ENCODE data around the gene CAMK2G. TPM values are rescaled to one million over a fixed set of nuclear protein-coding genes. Genes with fewer than 3 reads are reported as not detected.
"Not testable (repeated sequence)": the region's sequence is repeated elsewhere in the genome, so short reads cannot be mapped to it uniquely, and the experiment has no call there.

CAMK2G gene
- total RNA-seq, 2 experiments from 2014 or later = 22.9 to 26.3 TPM

DNA sequence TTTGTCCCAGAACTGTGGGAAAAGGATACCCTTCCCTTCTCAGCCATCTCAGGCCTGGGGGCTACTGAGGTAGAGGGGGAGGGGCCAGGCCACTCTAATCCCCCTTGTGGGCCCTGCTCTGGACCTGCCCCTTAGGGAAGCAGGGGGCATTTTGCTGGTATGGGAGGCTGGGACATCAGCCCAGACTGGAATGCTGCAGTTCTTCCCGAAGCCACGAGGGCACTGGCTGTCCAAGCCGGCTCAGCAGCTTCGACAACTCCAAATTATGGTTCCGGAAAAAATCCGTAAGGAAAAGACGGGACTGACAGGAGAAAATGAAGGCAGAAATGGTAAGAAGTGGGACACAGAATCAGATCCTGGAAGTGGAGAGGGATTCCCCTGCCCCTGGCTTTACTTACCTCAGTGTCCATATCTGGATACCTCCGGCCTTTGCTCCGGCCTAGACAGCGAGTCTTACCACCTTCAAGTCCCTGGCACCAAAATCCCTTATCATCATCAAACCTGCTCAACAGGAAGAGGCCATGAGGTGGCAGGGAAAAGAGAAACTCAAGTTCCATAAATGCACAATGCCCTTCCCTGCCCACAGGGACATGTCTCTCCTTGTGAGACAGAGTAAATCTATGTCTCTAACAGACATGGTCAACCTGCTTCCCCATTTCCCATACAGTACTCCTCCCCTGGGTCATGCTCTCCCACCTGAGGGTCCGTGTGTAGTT lies 71.9 kb downstream of the CAMK2G start:
- Mint-ChIP-seq H3K4me3 (no peak overlapping the region), H3K27me3 (ENCODE audit: low read depth) (no peaks in the 10 kb centered on the region), H3K27ac (peak overlapping the region; percentile 22), H3K36me3 (ENCODE audit: low read depth) (peaks cover 52% of the 10 kb centered on the region), H3K4me1 (ENCODE audit: low read depth) (peaks cover 35% of the 10 kb centered on the region), H3K9me3 (no peaks in the 10 kb centered on the region)
- CTCF ChIA-PET = no interaction called here
- intact Hi-C loops (cut with micrococcal nuclease) = no loop called here
- DNase-seq = no peak

DNA sequence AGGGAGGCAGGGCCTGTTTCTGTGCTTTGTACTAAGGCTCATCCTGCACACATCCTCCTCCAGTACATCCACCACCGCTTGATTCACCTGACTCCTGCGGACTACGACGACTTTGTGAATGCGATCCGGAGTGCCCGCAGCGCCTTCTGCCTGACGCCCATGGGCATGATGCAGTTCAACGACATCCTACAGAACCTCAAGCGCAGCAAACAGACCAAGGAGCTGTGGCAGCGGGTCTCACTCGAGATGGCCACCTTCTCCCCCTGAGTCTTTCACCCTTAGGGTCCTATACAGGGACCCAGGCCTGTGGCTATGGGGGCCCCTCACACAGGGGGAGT lies 73.1 kb downstream of the CAMK2G start:
- H3K4me1 Mint-ChIP-seq (ENCODE audit: low read depth) = peaks cover 23% of the 10 kb centered on the region
- CTCF ChIA-PET = interaction anchor here (0.5 kb wide), 1 partner anchor 79 kb away, joined by 4 read pairs; no protein-coding TSS in a partner anchor

DNA sequence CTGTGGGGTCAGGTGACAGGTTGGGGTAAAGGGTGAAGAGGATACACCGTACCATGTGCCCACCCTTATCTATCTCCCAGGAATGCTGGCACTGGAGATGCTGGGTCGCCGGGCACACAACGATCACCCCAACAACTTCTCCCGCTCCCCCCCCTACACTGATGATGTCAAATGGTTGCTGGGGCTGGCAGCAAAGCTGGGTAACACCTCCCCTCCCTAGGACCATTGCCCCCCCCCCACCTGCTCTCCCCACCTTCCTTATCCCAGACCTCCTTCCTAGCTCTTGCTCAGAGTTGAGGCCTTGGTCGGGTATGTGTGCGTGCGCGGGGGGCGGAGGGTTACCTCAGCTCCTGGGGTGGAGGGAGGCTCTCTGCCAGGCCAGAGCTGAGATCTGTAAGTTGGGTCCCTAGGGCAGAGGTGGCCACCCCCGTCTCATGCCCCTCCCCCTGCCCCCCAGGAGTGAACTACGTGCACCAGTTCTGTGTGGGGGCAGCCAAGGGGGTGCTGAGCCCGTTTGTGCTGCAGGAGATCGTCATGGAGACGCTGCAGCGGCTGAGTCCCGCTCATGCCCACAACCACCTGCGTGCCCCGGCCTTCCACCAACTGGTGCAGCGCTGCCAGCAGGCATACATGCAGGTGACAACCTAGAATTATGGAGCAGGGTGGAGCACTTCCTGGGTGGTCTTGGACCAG lies 73.6 kb downstream of the CAMK2G start:
- Mint-ChIP-seq H3K27me3 (ENCODE audit: low read depth) (no peaks in the 10 kb centered on the region), H3K9me3 (no peaks in the 10 kb centered on the region), H3K36me3 (ENCODE audit: low read depth) (peaks cover 38% of the 10 kb centered on the region), H3K4me1 (ENCODE audit: low read depth) (peaks cover 17% of the 10 kb centered on the region), H3K27ac (no peak overlapping the region), H3K4me3 (no peak overlapping the region)
- intact Hi-C loops (cut with micrococcal nuclease) = no loop called here
- DNase-seq = no peak
- CTCF ChIA-PET = interaction anchor here (0.5 kb wide), 1 partner anchor 79 kb away, joined by 4 read pairs; no protein-coding TSS in a partner anchor

More for the DNA sequence above, 73.1 kb downstream of the CAMK2G start:
- Mint-ChIP-seq H3K9me3 (no peaks in the 10 kb centered on the region), H3K27ac (no peak overlapping the region), H3K36me3 (ENCODE audit: low read depth) (peaks cover 42% of the 10 kb centered on the region), H3K27me3 (ENCODE audit: low read depth) (no peaks in the 10 kb centered on the region), H3K4me3 (no peak overlapping the region)
- intact Hi-C loops (cut with micrococcal nuclease) = no loop called here
- no peak for DNase-seq

DNA sequence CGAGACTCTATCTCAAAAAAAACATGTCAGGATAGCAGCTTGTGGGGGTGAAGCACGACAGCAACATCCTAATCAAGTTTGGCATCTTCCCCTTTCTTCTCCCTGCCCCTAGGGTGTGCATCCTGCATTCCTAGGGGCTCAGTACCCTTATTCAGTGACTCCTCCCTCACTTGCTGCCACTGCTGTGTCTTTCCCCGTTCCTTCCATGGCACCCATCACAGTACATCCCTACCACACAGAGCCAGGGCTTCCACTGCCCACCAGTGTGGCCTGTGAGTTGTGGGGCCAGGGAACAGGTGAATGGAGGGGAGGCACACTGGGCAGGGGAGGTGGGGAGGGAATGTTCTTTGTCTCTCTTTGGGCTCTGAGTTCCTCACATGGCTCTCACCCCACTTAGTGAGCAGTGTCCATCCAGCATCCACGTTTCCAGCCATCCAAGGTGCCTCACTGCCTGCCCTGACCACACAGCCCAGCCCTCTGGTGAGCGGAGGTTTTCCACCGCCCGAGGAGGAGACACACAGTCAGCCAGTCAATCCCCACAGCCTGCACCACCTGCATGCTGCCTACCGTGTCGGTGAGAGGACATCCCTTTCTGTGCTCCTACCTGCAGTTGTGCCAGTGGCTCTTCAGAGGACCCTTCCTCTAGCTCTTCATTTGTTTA lies 74.3 kb downstream of the CAMK2G start:
- CTCF ChIA-PET = interaction anchor here (0.5 to 0.6 kb wide), 2 partner anchors 9 to 331 kb away, joined by 3 read pairs; no protein-coding TSS in a partner anchor
- Mint-ChIP-seq H3K27me3 (ENCODE audit: low read depth) (no peaks in the 10 kb centered on the region), H3K27ac (peak overlapping the region; percentile 17), H3K9me3 (no peaks in the 10 kb centered on the region), H3K4me1 (ENCODE audit: low read depth) (peaks cover 13% of the 10 kb centered on the region), H3K4me3 (no peak overlapping the region), H3K36me3 (ENCODE audit: low read depth) (peaks cover 34% of the 10 kb centered on the region)
- no peak for DNase-seq
- intact Hi-C loops (cut with micrococcal nuclease) = no loop called here

DNA sequence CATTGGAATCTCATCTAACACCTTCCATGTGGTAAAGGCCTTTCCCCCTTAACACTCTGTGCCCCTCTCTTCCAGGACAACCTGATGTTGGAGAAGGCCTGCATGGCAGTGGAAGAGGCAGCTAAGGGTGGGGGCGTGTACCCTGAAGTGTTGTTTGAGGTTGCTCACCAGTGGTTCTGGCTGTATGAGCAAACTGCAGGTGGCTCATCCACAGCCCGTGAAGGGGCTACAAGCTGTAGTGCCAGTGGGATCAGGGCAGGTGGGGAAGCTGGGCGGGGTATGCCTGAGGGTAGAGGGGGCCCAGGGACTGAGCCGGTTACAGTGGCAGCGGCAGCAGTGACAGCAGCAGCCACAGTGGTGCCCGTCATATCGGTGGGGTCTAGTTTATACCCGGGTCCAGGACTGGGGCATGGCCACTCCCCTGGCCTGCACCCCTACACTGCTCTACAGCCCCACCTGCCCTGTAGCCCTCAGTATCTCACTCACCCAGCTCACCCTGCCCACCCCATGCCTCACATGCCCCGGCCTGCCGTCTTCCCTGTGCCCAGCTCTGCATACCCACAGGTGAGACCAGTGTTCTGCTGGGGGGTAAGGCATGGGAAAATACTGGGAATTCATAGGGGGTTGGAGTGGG lies 75.3 kb downstream of the CAMK2G start:
- H3K4me1 Mint-ChIP-seq (ENCODE audit: low read depth) = peaks cover 9% of the 10 kb centered on the region
- H3K36me3 Mint-ChIP-seq (ENCODE audit: low read depth) = peaks cover 32% of the 10 kb centered on the region
- intact Hi-C loops (cut with micrococcal nuclease) = no loop called here
- CTCF ChIA-PET = interaction anchor here (0.5 kb wide), 1 partner anchor 10 kb away, joined by 3 read pairs; no protein-coding TSS in a partner anchor
- no peaks in the 10 kb centered on the region for H3K27me3 Mint-ChIP-seq (ENCODE audit: low read depth)
- no peak overlapping the region for H3K4me3 Mint-ChIP-seq
- no peak overlapping the region for H3K27ac Mint-ChIP-seq
- DNase-seq = no peak
- no peaks in the 10 kb centered on the region for H3K9me3 Mint-ChIP-seq

DNA sequence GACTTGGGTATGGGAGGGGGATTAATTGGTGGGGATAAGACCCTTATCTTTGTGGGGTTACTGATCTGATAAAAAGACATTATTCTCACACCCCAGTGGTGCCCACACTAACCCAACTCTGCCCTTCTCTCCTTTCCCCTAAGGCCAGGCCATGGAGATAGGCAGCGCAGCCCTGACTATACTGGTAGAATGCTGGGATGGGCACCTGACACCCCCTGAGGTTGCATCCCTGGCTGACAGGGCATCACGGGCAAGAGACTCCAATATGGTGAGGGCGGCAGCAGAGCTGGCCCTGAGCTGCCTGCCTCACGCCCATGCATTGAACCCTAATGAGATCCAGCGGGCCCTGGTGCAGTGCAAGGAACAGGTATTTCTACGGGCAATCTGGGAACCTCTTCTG lies 76.3 kb downstream of the CAMK2G start:
- Mint-ChIP-seq H3K4me1 (ENCODE audit: low read depth) (peaks cover 2% of the 10 kb centered on the region), H3K36me3 (ENCODE audit: low read depth) (peaks cover 24% of the 10 kb centered on the region), H3K4me3 (no peak overlapping the region), H3K9me3 (no peaks in the 10 kb centered on the region), H3K27ac (no peak overlapping the region), H3K27me3 (ENCODE audit: low read depth) (no peaks in the 10 kb centered on the region)
- DNase-seq = no peak
- intact Hi-C loops (cut with micrococcal nuclease) = no loop called here
- CTCF ChIA-PET = no interaction called here

DNA sequence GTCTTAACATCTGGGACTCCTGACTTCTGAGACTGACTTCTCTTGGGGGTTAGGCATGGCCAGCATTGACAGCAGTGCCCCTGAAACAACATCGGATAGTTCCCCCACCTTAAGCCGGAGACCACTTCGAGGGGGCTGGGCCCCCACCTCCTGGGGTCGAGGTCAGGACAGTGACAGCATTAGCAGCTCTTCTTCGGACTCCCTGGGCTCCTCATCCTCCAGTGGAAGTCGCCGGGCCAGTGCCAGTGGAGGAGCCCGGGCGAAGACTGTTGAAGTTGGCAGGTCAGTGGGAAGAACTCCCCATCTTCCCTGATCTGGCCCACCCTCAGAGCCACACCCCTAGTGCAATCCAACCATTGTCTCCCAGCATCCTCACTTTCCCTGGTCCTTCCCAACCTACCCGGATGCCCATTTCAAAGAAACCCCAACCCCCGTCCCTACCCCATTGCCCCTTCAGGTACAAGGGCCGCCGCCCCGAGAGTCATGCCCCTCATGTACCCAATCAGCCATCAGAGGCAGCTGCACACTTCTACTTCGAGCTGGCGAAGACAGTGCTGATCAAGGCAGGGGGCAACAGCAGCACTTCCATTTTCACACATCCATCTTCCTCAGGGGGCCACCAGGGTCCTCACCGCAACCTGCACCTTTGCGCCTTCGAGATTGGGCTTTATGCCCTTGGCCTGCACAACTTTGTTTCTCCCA lies 76.9 kb downstream of the CAMK2G start:
- no peak overlapping the region for H3K4me3 Mint-ChIP-seq
- DNase-seq = no peak
- CTCF ChIA-PET = no interaction called here
- peaks cover 19% of the 10 kb centered on the region for H3K36me3 Mint-ChIP-seq (ENCODE audit: low read depth)
- no peaks in the 10 kb centered on the region for H3K4me1 Mint-ChIP-seq (ENCODE audit: low read depth)
- intact Hi-C loops (cut with micrococcal nuclease) = no loop called here
- H3K27me3 Mint-ChIP-seq (ENCODE audit: low read depth) = no peaks in the 10 kb centered on the region
- H3K9me3 Mint-ChIP-seq = no peaks in the 10 kb centered on the region
- no peak overlapping the region for H3K27ac Mint-ChIP-seq

DNA sequence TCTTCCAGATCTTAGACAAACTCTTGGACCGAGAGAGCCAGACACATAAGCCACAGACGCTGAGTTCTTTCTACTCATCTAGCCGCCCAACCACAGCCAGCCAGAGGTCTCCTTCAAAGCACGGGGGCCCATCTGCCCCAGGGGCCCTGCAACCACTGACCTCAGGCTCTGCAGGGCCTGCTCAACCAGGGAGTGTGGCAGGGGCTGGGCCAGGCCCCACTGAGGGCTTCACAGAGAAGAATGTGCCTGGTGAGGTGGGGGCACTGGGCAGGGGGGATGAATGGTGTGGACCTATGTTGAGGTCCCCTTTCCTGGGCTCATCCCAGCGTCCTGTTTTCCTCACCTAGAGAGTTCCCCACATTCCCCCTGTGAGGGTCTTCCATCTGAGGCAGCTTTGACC lies 77.6 kb downstream of the CAMK2G start:
- Mint-ChIP-seq H3K9me3 (no peaks in the 10 kb centered on the region), H3K4me3 (no peak overlapping the region), H3K4me1 (ENCODE audit: low read depth) (no peaks in the 10 kb centered on the region), H3K27ac (no peak overlapping the region), H3K36me3 (ENCODE audit: low read depth) (peaks cover 17% of the 10 kb centered on the region), H3K27me3 (ENCODE audit: low read depth) (no peaks in the 10 kb centered on the region)
- CTCF ChIA-PET = no interaction called here
- intact Hi-C loops (cut with micrococcal nuclease) = no loop called here
- no peak for DNase-seq

DNA sequence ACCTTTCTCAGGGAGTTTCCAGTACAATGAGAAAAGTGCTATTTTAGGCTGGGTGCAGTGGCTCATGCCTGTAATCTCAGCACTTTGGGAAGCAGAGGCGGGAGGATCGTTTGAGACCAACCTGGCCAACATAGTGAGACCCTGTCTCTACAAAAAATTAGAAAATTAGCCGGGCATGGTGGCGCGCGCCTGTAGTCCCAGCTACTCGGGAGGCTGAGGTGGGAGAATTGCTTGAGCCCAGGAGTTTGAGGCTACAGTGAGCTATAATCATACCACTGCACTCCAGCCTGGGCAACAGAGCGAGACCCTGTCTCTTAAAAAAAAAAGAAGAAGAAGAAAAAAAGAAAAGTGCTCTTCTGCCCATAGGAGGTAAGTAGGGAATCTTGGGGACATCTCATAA lies 78.3 kb downstream of the CAMK2G start:
- H3K4me1 Mint-ChIP-seq (ENCODE audit: low read depth); H3K4me3 Mint-ChIP-seq; H3K27me3 Mint-ChIP-seq (ENCODE audit: low read depth); H3K27ac Mint-ChIP-seq; intact Hi-C loops (cut with micrococcal nuclease); H3K9me3 Mint-ChIP-seq; DNase-seq: not testable (repeated sequence)
- CTCF ChIA-PET = interaction anchor here (0.6 kb wide), 1 partner anchor 43 kb away, joined by 3 read pairs; no protein-coding TSS in a partner anchor
- H3K36me3 Mint-ChIP-seq (ENCODE audit: low read depth) = peaks cover 18% of the 10 kb centered on the region

DNA sequence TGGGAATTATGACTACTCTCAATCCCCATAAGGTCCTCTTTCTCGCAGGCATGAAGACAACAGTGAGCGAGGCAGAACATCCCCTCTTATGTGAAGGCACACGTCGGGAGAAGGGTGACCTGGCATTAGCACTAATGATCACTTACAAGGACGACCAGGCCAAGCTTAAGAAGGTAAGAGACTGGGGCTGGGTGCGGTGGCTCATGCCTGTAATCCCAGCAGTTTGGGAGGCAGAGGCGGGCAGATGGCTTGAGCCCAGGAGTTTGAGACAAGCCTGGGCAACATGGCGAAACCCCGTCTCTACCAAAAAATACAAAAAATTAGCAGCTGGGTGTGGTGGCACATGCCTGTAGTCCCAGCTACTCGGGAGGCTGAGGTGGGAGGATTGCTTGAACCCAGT lies 78.9 kb downstream of the CAMK2G start:
- intact Hi-C loops (cut with micrococcal nuclease); H3K4me3 Mint-ChIP-seq; H3K27me3 Mint-ChIP-seq (ENCODE audit: low read depth); DNase-seq; H3K4me1 Mint-ChIP-seq (ENCODE audit: low read depth); H3K9me3 Mint-ChIP-seq: not testable (repeated sequence)
- CTCF ChIA-PET = interaction anchor here (0.6 kb wide), 1 partner anchor 42 kb away, joined by 3 read pairs; no protein-coding TSS in a partner anchor
- Mint-ChIP-seq H3K27ac (peak overlapping the region; percentile 37), H3K36me3 (ENCODE audit: low read depth) (peaks cover 18% of the 10 kb centered on the region)

DNA sequence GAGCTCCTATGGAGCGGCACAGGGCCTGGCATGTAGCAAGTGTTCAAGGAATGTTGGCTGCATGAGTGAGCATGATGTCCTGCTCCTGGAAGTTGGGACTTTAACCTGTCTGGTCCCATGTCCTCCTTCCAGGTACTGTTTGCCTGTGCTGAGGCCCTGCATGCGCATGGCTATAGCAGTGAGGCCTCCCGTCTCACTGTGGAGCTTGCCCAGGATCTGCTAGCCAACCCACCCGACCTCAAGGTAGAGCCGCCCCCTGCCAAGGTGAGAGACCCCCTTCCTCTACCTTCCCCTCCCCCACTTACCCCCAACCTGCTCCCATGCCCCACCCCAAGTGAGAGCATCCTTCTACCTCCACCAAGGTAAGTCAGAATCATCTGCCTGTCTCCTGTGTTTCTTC lies 80.9 kb downstream of the CAMK2G start:
- no peak for DNase-seq
- peaks cover 17% of the 10 kb centered on the region for H3K36me3 Mint-ChIP-seq (ENCODE audit: low read depth)
- CTCF ChIA-PET = no interaction called here
- intact Hi-C loops (cut with micrococcal nuclease) = no loop called here
- H3K27ac Mint-ChIP-seq = no peak overlapping the region
- no peaks in the 10 kb centered on the region for H3K9me3 Mint-ChIP-seq
- no peaks in the 10 kb centered on the region for H3K4me1 Mint-ChIP-seq (ENCODE audit: low read depth)
- no peaks in the 10 kb centered on the region for H3K27me3 Mint-ChIP-seq (ENCODE audit: low read depth)
- no peak overlapping the region for H3K4me3 Mint-ChIP-seq

DNA sequence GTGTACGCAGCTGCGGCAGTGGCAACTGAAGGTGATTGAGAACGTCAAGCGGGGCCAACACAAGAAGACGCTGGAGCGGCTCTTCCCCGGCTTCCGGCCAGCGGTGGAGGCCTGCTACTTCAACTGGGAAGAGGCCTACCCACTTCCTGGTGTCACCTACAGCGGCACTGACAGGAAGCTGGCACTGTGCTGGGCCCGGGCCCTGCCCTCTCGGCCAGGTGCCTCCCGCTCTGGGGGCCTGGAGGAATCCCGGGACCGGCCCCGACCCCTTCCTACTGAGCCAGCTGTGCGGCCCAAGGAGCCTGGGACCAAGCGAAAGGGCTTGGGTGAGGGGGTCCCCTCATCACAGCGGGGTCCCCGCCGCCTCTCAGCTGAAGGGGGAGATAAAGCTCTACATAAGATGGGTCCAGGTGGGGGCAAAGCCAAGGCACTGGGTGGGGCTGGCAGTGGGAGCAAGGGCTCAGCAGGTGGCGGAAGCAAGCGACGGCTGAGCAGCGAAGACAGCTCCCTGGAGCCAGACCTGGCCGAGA lies 82.4 kb downstream of the CAMK2G start:
- Mint-ChIP-seq H3K36me3 (ENCODE audit: low read depth) (peaks cover 11% of the 10 kb centered on the region), H3K27me3 (ENCODE audit: low read depth) (no peaks in the 10 kb centered on the region), H3K27ac (no peak overlapping the region), H3K9me3 (no peaks in the 10 kb centered on the region), H3K4me1 (ENCODE audit: low read depth) (peaks cover 5% of the 10 kb centered on the region), H3K4me3 (no peak overlapping the region)
- no peak for DNase-seq
- CTCF ChIA-PET = no interaction called here
- intact Hi-C loops (cut with micrococcal nuclease) = no loop called here
